HG03565 (cell line): ENCODE measurements around the gene CHST3.
"Not testable (repeated sequence)": the region's sequence is repeated elsewhere in the genome, so short reads cannot be mapped to it uniquely, and the experiment has no call there.

Experiments
- ATAC-seq: cut with Tn5 transposase; IDR thresholded peaks from one replicate; pipeline ENCODE4 v1.9.1; 2021; ENCODE audit warnings: mild to moderate bottlenecking, moderate library complexity; ENCODE audit not compliant: unreplicated experiment

Gene CHST3

DNA sequence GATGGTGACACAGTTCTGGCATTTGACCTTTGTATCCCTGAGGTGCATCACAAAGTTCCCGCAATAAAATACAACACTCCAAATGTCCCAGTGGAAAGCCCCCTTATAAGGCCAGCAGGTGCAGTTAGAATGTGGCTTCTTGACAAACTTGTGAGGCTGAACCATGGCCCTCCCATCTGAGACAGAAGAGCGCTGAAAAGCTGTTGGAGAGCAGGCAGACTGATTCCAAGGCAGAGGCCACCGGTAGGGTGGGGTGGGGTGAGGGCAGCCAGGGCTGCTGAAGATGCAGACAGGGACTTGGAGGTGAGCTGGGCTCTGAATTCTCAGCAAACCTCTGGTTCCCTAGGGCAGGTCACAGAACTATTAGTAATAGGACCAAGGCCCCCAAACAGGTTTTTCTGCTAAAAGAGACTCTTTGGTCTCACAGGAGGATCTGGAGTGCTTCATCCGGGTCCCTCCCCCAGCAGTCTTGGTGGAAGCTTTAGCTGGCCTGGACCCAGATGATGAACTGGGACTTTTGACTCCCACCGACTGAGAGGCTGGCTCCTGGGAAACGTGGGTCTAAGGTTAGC is 15.6 kb upstream of the CHST3 start:
- ATAC-seq: no peak

DNA sequence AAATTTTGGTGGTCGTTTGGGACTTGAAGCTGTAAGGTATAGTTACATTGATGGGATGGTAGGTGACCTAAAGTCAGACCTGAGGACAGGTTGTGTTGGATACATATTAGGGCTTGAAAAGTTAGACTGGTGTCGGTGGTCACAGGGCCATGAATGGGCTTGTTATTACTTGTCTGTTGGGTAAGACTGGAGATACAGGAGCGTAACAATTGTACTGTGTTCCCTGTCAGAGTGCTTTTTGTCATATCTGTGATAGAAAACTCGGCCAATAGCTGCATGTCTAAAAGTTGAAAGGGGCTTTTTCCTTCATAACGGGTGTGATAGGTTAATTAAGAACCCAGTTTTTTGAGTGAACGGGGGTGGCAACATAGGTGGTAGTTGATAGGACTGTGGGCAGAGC is 13.5 kb upstream of the CHST3 start:
- no peak for ATAC-seq

- ATAC-seq: no peak
Observed at GRCh38 chr10:71952745-71953144, 11.4 kb upstream of the CHST3 start.

GRCh38 chr10:71957546-71958275 is 6.5 kb upstream of the CHST3 start:
- ATAC-seq: no peak

GRCh38 chr10:71959526-71959925 is 4.7 kb upstream of the CHST3 start:
- ATAC-seq: no peak

GRCh38 chr10:71961831-71962230 is 2.4 kb upstream of the CHST3 start:
- ATAC-seq: no peak

- ATAC-seq: no peak
Observed at GRCh38 chr10:71962901-71963300, 1.3 kb upstream of the CHST3 start.

DNA sequence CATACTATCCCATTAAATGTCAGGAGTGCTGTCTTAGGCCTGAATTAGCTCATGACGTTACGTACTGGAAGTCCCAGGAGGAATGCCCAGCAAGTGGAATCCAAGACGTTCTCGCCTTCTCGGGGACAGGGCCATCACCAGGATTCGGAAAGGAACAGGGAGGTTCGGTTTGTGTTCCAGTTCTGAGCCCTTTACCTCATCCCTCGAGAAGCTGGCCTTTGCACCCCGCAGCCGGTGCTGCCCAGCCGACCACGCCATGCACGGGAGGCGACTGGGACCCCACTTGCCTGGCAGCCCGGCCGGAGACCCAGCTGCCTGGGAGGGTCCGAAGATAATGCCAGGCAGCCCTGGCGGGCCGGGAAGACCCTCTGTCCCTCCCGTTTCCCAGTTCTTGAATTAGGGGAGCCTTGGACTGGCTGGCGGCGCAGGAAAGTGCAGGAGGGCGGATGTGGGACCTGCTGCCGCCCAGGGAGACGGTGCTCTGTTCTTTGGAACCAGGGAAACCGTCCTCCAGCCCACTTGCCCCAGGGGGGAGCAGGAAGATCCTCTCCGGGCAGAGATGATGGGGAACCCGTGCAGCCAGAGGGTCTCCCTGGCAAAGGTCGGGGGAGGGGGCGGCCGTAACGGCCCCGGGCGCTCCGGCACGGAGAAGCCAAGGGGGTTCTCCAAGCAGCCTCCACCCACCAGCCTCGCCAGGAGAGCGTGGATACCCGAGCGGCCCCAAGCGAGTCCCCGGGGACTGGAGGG is 671 bp upstream of the CHST3 start:
- no peak for ATAC-seq

- no peak for ATAC-seq
Observed at GRCh38 chr10:71964743-71965515, 734 bp downstream of the CHST3 start.

- no peak for ATAC-seq
Observed at GRCh38 chr10:71965623-71966022, 1.4 kb downstream of the CHST3 start.

- no peak for ATAC-seq
Observed at GRCh38 chr10:71966046-71967004, 2.1 kb downstream of the CHST3 start.

- ATAC-seq: not testable (repeated sequence)
Observed at GRCh38 chr10:71967958-71968357, 3.8 kb downstream of the CHST3 start.

DNA sequence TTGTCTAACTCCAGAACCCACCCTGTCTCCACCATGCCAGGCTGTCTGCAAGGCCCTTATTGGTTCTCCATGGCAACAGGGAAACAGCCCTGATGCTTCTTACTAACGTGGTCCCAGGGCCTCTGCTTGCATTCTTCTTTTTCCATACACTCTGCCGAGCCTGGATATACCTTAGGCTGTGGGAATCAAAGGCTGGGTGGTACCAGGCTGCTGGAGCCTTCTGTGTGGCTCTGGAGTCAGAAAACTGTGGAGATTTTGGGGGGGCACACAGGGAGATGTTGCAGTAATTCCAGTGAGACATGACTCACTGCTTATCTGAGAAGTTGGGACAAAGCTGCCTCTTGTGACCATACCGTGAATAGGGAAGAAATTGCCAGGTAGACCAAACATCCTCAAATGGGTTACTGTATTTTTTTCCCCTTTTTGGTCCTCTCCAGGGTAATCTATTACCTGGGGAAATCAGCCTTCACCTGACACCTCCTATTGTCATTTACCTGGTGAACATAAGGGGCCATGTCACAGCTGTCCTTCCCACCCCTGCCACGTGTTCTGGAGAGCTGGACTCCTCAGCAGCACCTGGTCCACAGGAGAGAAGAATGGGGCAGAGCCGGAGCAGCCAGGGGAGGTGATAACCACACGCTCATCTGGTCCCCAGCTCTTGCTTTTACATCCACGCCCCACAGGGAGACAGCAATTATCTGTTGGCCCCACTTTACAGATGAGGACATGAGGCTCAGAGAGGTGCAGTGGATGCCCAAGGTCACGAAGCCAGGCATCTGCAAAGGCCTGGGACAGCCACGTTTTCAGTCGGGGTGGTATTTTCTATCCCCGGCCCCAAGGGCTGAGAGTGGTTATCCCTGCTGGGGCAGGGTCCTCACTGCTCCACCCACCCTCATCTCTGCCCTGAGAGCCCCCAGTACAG is 4.6 kb downstream of the CHST3 start:
- no peak for ATAC-seq

DNA sequence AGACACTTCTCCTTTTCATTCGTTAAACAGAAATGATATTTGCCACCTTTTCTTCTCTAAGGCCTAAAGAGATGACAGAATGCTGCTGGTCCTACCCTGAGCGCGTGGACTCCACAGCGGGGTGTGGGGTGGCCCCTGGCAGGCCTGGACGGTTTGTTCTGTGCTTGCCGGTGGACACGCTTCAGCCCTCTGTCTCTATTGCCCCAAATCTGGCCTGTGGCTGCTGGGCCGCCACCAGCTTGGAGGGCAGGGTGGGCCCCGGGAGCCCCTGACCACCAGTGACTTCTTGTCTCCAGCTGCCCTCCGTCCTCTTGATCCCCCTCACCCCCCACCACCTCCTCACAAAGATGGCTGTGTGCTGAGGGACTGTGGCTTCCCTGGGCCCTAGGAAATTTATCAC is 5.7 kb downstream of the CHST3 start:
- ATAC-seq: no peak

- no peak for ATAC-seq
Observed at GRCh38 chr10:71970331-71970730, 6.1 kb downstream of the CHST3 start.

DNA sequence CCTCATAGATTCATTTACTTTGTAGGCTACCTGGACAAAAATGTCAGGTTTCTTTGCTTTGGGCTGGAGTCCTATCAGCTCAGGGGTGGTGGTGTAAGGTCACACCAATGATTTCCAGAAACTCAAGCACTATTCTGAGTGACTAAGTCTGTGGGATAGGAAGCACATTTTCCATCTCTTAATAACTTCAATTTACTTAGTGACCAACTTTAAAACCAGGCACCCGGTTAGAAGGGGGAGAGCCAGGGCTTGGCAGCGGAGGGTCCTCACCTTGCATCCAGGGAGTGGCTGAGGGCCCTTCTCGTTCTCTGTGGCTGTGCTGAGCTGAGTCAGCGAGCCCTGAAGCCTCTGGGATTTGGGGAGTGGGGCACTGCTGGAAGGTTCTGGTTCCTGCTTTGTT is 6.7 kb downstream of the CHST3 start:
- ATAC-seq: no peak

- no peak for ATAC-seq
Observed at GRCh38 chr10:71971311-71971731, 7.1 kb downstream of the CHST3 start.

DNA sequence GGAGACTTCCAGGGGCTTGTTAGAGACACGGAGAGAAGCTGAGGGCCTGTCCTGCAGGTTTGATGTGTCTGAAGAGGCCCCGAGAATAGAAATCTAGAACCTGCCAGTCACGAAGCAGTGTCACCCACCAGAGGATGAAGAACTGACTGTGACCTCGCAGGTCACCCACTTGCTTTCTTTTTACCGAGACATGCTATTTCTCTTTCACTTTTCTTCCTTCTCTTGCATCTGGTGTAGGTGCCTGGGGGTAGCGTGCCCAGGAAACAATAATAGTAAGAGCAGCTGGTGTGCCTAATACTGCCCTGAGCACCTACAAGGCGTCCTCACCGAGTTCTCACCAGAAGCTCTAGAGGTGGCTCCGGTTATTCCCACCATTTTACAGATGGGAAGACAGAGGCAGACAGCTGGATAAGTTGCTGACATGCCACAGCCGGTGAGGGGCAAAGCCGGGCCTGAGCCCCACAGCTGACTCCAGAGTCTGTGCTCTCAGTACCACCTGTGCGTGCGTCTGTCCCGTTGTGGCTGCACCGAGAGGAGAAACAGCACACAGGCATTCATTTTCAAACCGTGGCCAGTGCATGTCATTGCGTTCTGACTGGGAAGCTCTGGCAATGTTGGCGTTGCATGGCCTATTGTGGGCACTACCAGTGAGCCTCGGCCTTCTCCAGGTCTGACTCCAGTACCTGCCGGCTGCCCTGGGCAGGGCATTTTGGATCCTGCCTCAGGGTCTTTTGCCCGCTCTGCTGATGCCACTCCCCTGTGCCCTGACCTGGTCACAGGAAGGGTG is 7.8 kb downstream of the CHST3 start:
- no peak for ATAC-seq
